OCI-LY7 (cell line): Measurements from ENCODE around the gene AUTS2. TPM values are rescaled to one million over a fixed set of nuclear protein-coding genes. Genes with fewer than 3 reads are reported as not detected.

Source experiments
- BruUV-seq: library from RNA; stranded (reverse); fragments of 400-500 nt; replicated peaks from 2 replicates; lab custom pipeline; 2021; lab: Mats Ljungman, UMichigan
- CTCF ChIA-PET: fragments of 300-600 bp; sonication (Branson Sonifier 250); formaldehyde crosslinking; loops from one replicate; lab custom pipeline; 2022; ENCODE audit warnings: antibody characterized with exemption; ENCODE audit not compliant: unreplicated experiment; lab: Charles Lee
- POLR2A ChIA-PET: fragments of 300-600 bp; sonication (Branson Sonifier 250); formaldehyde crosslinking; loops from one replicate; lab custom pipeline; 2022; ENCODE audit warnings: antibody characterized with exemption; lab: Charles Lee
- DNase-seq: peaks from one replicate; pipeline ENCODE4 v3.0.0-alpha.2; 2015; ENCODE audit warnings: low spot score
- H2AFZ ChIP-seq: fragments of 200-600 bp; sonication (generic), shearing (Covaris generic); 2 replicates; pipeline ENCODE4 v1.6.1; 2014; ENCODE audit warnings: mild to moderate bottlenecking, antibody characterized with exemption, low read length, moderate library complexity
- H3K27ac ChIP-seq: fragments of 200-600 bp; sonication (generic); 2 replicates; pipeline ENCODE4 v1.5.1; 2014; ENCODE audit warnings: mixed run types, low read depth, mild to moderate bottlenecking, moderate library complexity, low read length, inconsistent platforms; ENCODE audit not compliant: poor library complexity, severe bottlenecking
- H3K36me3 ChIP-seq: fragments of 200-600 bp; sonication (generic); 2 replicates; pipeline ENCODE4 v1.6.1; 2014; ENCODE audit warnings: mild to moderate bottlenecking, antibody characterized with exemption, low read length, moderate library complexity, mixed read lengths; ENCODE audit not compliant: insufficient read depth
- H3K4me1 ChIP-seq: fragments of 200-600 bp; sonication (generic); 2 replicates; pipeline ENCODE4 v1.5.1; 2014; ENCODE audit warnings: mild to moderate bottlenecking, low read length; ENCODE audit not compliant: insufficient read depth, poor library complexity, severe bottlenecking
- H3K4me2 ChIP-seq: fragments of 200-600 bp; sonication (generic); 2 replicates; pipeline ENCODE4 v1.6.1; 2014; ENCODE audit warnings: mild to moderate bottlenecking, low read length
- H3K4me3 ChIP-seq: fragments of 200-600 bp; sonication (generic); 2 replicates; pipeline ENCODE4 v1.5.1; 2014; ENCODE audit warnings: mild to moderate bottlenecking, low read depth, low read length; ENCODE audit not compliant: poor library complexity, severe bottlenecking
- H3K79me2 ChIP-seq: fragments of 200-600 bp; sonication (generic); 2 replicates; pipeline ENCODE4 v1.6.1; 2016; ENCODE audit warnings: low read depth, mild to moderate bottlenecking, low read length, moderate library complexity, mixed read lengths; ENCODE audit not compliant: insufficient read depth
- H3K9me2 ChIP-seq: fragments of 200-600 bp; sonication (generic); 2 replicates; pipeline ENCODE4 v1.6.1; 2016; ENCODE audit warnings: mild to moderate bottlenecking, low read length, mixed read lengths; ENCODE audit not compliant: insufficient read depth
- H3K9me3 ChIP-seq: fragments of 200-600 bp; sonication (generic); 2 replicates; pipeline ENCODE4 v1.6.1; 2014; ENCODE audit warnings: mild to moderate bottlenecking, mixed run types, low read length, mixed read lengths
- H4K20me1 ChIP-seq: fragments of 200-600 bp; sonication (generic); 2 replicates; pipeline ENCODE4 v1.6.1; 2014; ENCODE audit warnings: mild to moderate bottlenecking, antibody characterized with exemption, low read length, moderate library complexity, mixed read lengths; ENCODE audit not compliant: insufficient read depth
- CTCF ChIP-seq: fragments of 200-600 bp; sonication (generic); conservative IDR thresholded peaks from 2 replicates; pipeline ENCODE4 v1.5.1; 2014; ENCODE audit warnings: mild to moderate bottlenecking, antibody characterized with exemption, low read length, moderate library complexity, mixed read lengths
- EZH2phosphoT487 ChIP-seq: fragments of 200-600 bp; sonication (generic); IDR thresholded peaks from 2 replicates; pipeline ENCODE4 v1.6.1; 2018; ENCODE audit warnings: low read depth, borderline replicate concordance, mild to moderate bottlenecking, mixed run types, antibody characterized with exemption, low read length, moderate library complexity, mixed read lengths
- intact Hi-C: fragments of 100-400 bp; cut with micrococcal nuclease; formaldehyde crosslinking; loops from one replicate; pipeline ENCODE4 v1.10.0; 2022; ENCODE audit not compliant: unreplicated experiment
- total RNA-seq, 2 experiments: library from RNA; depleted of rRNA in 1 of 2; stranded (reverse); fragments of >200 nt in 1 of 2; shearing (Covaris generic) in 1 of 2; gene quantifications; 2 replicates each; pipeline ENCODE4 v1.2.3, GENCODE V29; 2014 to 2022

The AUTS2 gene
- total RNA-seq, 2 experiments from 2014 or later, result 37.9 to 78.5 TPM

DNA sequence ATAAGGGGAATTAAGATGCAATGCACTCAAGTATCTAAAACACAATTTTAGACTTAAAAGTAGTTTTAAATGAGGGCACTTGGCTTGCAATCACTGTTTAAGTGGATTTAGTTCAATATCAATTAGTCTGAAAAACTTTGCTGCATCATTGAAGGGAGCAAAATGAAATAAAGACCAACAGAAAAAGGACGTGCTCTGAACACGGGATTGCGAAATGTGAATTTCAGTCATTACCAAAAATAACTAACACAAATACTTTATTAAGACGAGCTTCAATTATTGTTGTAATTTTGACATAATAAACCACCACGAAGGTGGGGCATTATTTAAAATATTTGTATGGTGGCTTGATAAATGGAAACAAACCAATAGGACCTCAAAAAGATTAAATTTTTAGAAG, 1171.9 kb downstream of the AUTS2 start:
- Histone ChIP-seq H3K9me2 (no peaks in the 10 kb centered on the region), H2AFZ (no peak overlapping the region), H3K4me2 (no peak overlapping the region), H3K4me1 (peaks cover 1% of the 10 kb centered on the region), H3K36me3 (peaks cover 72% of the 10 kb centered on the region), H3K9me3 (no peaks in the 10 kb centered on the region), H4K20me1 (no peaks in the 10 kb centered on the region), H3K4me3 (no peak overlapping the region), H3K27ac (no peak overlapping the region), H3K79me2 (no peaks in the 10 kb centered on the region)
- POLR2A ChIA-PET, result interaction anchor here (0.6 to 1.2 kb wide), 5 partner anchors 23 to 286 kb away, joined by 3 read pairs; no protein-coding TSS in a partner anchor
- CTCF ChIA-PET, result no interaction called here
- no TSS peak for BruUV-seq
- no peak for TF ChIP-seq CTCF
- no peak for TF ChIP-seq EZH2phosphoT487
- DNase-seq, result no peak
- intact Hi-C loops, result no loop called here

GRCh38 chr7:70771451-70771850, 1173.2 kb downstream of the AUTS2 start:
- Histone ChIP-seq H3K4me2 (no peak overlapping the region), H3K9me2 (no peaks in the 10 kb centered on the region), H3K27ac (no peak overlapping the region), H3K36me3 (peaks cover 70% of the 10 kb centered on the region), H4K20me1 (no peaks in the 10 kb centered on the region), H2AFZ (no peak overlapping the region), H3K4me1 (no peaks in the 10 kb centered on the region), H3K4me3 (no peak overlapping the region), H3K9me3 (no peaks in the 10 kb centered on the region), H3K79me2 (no peaks in the 10 kb centered on the region)
- intact Hi-C loops, result no loop called here
- CTCF ChIA-PET, result no interaction called here
- no peak for TF ChIP-seq CTCF
- TF ChIP-seq EZH2phosphoT487, result no peak
- no TSS peak for BruUV-seq
- DNase-seq, result no peak
- POLR2A ChIA-PET, result interaction anchor here (0.9 kb wide), 1 partner anchor 12 kb away, joined by 3 read pairs; no protein-coding TSS in a partner anchor

GRCh38 chr7:70772891-70773290, 1174.6 kb downstream of the AUTS2 start:
- TF ChIP-seq EZH2phosphoT487, result no peak
- no peak for TF ChIP-seq CTCF
- H3K4me1 ChIP-seq, result no peaks in the 10 kb centered on the region
- no peaks in the 10 kb centered on the region for H3K9me3 ChIP-seq
- no peaks in the 10 kb centered on the region for H4K20me1 ChIP-seq
- no peak overlapping the region for H3K27ac ChIP-seq
- peaks cover 72% of the 10 kb centered on the region for H3K36me3 ChIP-seq
- DNase-seq, result no peak
- ChIA-PET CTCF (no interaction called here), POLR2A (no interaction called here)
- H3K9me2 ChIP-seq, result no peaks in the 10 kb centered on the region
- H3K4me2 ChIP-seq, result no peak overlapping the region
- H3K79me2 ChIP-seq, result no peaks in the 10 kb centered on the region
- no peak overlapping the region for H2AFZ ChIP-seq
- no peak overlapping the region for H3K4me3 ChIP-seq
- no TSS peak for BruUV-seq
- intact Hi-C loops, result no loop called here
